Subcutaneous adipose tissue (tissue), 4 donors: ENCODE data around the gene HLA-E. TPM values are rescaled to one million over a fixed set of nuclear protein-coding genes. Genes with fewer than 3 reads are reported as not detected.

Source experiments
- total RNA-seq, 4 donors: library from RNA; depleted of rRNA; stranded (reverse); fragments of >200 nt; gene quantifications; one replicate each; pipeline ENCODE4 v1.1.0, GENCODE V29; 2016
- TF ChIP-seq, protein P1 (sequence below): fragments of 450-650 bp; IDR thresholded peaks from one replicate; pipeline ENCODE4 v1.5.1; 2016; ENCODE audit warnings: low read depth, mild to moderate bottlenecking, control low read depth, antibody characterized with exemption, moderate library complexity

Gene HLA-E
- total RNA-seq, 4 donors from 2014 or later, result 287 to 1,087 (median 819) TPM

DNA sequence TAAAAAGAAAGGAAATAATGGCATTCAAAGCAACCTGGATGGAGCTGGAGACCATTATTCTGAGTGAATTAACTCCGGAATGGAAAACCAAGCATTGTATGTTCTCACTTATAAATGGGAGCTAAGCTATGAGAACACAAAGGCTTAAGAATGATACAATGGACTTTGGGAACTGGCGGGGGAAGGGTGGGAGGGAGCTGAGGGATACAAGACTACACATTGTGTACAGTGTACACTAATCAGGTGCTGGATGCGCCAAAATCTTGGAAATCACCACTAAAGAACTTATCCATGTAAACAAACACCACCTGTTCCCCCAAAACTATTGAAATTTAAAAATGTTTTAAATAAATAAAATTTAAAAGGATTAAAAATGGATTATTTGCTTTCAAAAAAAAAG is 4.1 kb upstream of the HLA-E start:
- TF ChIP-seq, protein P1, sequence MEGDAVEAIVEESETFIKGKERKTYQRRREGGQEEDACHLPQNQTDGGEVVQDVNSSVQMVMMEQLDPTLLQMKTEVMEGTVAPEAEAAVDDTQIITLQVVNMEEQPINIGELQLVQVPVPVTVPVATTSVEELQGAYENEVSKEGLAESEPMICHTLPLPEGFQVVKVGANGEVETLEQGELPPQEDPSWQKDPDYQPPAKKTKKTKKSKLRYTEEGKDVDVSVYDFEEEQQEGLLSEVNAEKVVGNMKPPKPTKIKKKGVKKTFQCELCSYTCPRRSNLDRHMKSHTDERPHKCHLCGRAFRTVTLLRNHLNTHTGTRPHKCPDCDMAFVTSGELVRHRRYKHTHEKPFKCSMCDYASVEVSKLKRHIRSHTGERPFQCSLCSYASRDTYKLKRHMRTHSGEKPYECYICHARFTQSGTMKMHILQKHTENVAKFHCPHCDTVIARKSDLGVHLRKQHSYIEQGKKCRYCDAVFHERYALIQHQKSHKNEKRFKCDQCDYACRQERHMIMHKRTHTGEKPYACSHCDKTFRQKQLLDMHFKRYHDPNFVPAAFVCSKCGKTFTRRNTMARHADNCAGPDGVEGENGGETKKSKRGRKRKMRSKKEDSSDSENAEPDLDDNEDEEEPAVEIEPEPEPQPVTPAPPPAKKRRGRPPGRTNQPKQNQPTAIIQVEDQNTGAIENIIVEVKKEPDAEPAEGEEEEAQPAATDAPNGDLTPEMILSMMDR, result no peak

DNA sequence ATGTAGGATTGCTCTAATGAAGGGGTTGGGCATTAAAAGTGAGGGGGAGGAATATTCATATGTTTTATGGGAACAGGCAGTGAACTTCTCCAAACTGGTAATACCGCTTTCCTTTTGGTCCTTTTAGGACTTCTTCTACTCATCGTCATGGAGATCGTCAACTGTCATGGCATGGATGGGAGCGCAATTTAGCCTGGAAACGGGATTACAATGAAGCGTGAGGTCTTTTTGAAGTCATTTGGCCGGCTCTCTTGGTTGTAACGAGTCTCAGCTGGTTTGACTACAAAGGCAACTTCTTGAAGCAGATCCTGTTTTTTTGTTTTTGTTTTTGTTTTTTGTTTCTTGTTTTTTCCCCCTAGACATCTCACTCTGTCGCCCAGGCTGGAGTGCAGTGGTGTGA is 1.4 kb upstream of the HLA-E start:
- TF ChIP-seq, protein P1, result no peak

DNA sequence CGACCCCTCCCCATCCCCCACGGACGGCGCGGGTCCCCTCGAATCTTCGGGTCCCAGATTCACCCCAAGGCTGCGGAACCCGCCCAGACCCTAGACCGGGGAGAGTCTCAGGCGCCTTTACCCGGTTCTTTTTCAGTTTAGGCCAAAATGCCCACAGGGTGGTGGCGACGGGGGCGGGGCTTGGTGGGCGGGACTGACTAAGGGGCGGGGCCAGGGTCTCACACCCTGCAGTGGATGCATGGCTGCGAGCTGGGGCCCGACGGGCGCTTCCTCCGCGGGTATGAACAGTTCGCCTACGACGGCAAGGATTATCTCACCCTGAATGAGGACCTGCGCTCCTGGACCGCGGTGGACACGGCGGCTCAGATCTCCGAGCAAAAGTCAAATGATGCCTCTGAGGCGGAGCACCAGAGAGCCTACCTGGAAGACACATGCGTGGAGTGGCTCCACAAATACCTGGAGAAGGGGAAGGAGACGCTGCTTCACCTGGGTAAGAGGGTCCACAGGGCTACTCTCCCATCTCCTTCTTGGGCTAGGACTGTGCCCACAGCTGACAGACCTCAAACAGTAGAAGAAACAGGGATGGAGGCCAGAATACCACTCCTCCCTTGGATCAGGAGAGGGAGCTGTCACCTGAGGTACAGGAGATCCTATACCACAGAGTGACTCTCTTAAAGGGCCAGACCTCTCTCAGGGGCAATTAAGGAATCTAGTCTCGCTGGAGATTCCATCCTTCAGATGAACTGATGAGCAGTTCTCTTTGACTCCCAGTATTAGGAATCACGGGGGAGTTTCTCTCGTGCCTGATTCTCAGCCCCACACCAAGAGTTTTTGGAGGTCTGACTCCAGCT is 942 bp downstream of the HLA-E start:
- TF ChIP-seq, protein P1, result no peak

DNA sequence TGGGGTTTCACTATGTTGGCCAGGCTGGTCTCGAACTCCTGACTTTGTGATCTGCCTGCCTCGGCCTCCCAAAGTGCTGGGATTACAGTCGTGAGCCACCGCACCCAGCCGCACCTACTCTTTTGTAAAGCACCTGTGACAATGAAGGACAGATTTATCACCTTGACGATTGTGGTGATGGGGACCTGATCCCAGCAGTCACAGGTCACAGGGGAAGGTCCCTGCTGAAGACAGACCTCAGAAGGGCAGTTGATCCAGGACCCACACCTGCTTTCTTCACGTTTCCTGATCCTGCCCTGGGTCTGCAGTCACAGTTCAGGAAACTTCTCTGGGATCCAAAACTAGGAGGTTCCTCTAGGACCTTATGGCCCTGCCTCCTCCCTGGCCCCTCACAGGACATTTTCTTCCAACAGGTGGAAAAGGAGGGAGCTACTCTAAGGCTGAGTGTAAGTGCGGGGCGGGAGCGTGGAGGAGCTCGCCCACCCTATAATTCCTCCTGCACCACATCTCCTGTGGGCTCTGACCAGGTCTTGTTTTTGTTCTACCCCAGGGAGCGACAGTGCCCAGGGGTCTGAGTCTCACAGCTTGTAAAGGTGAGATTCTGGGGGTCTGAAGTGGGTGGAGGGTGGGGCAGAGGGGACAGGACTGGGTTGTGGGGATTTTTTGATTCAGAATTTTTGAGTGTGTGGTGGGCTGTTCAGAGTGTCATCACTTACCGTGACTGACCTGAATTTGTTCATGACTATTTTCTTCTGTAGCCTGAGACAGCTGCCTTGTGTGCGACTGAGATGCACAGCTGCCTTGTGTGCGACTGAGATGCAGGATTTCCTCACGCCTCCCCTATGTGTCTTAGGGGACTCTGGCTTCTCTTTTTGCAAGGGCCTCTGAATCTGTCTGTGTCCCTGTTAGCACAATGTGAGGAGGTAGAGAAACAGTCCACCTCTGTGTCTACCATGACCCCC is 3.0 kb downstream of the HLA-E start:
- TF ChIP-seq, protein P1, result no peak

DNA sequence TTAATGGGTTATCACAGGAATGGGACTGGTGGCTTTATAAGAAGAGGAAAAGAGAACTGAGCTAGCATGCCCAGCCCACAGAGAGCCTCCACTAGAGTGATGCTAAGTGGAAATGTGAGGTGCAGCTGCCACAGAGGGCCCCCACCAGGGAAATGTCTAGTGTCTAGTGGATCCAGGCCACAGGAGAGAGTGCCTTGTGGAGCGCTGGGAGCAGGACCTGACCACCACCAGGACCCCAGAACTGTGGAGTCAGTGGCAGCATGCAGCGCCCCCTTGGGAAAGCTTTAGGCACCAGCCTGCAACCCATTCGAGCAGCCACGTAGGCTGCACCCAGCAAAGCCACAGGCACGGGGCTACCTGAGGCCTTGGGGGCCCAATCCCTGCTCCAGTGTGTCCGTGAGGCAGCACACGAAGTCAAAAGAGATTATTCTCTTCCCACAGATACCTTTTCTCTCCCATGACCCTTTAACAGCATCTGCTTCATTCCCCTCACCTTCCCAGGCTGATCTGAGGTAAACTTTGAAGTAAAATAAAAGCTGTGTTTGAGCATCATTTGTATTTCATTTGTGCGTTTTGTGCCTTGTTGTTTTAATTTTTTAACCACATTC is 4.4 kb downstream of the HLA-E start:
- TF ChIP-seq, protein P1, result no peak

DNA sequence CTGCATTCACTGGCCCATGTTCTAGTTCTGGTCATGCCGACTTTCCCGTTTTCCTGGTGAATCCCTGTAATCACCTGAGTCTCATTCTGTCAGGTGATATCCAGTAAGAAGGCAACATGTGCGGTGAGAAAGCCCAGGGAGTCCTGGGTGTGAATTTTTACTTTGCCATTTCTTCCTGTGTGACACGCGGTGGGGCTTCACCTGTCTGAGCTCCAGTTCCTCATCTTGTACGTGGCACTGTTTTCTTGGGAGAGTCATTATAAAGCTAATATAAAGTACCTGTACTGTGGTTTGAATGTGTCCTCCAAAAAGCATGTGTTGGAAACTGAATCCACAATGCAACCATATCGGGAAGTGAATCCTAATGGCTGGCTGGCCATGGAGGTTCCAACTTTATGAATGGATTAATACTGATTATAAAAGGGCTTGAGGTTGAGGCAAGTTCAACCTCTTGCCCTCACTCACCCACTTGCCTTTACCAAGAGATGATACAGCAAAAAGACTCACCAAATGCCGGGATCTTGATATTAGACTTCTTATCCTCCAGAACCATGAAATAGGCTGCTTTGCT is 5.1 kb downstream of the HLA-E start:
- TF ChIP-seq, protein P1, result no peak
